Kidney epithelial cell (primary cell): Measurements from ENCODE around the gene SLCO2B1. TPM values are rescaled to one million over a fixed set of nuclear protein-coding genes. Genes with fewer than 3 reads are reported as not detected.

Source experiments
- DNase-seq: peaks from one replicate; pipeline ENCODE4 v3.0.0-alpha.2; 2010; ENCODE audit warnings: low read depth
- H3K27me3 ChIP-seq: 2 replicates; pipeline ENCODE4 v1.6.0; 2011; ENCODE audit warnings: low read length; ENCODE audit not compliant: control insufficient read depth, insufficient read depth
- H3K36me3 ChIP-seq: 2 replicates; pipeline ENCODE4 v1.5.1; 2011; ENCODE audit warnings: low read length; ENCODE audit not compliant: control insufficient read depth, insufficient read depth
- H3K4me3 ChIP-seq: 2 replicates; pipeline ENCODE4 v1.5.1; 2011; ENCODE audit warnings: low read depth, mild to moderate bottlenecking, control low read depth, low read length
- total RNA-seq: library from RNA; depleted of rRNA; stranded (reverse); fragments of >200 nt; gene quantifications from 2 replicates; pipeline ENCODE4 v1.2.3, GENCODE V29; 2015
- TF ChIP-seq, protein P1 (sequence below): IDR thresholded peaks from 2 replicates; pipeline ENCODE4 v1.5.1; 2011; ENCODE audit warnings: mild to moderate bottlenecking, moderate library complexity, low read length, control low read depth, inconsistent platforms; ENCODE audit not compliant: insufficient read depth, poor library complexity, severe bottlenecking

The SLCO2B1 gene
- total RNA-seq, 1 donor from 2014 or later, result 1.7 TPM

DNA sequence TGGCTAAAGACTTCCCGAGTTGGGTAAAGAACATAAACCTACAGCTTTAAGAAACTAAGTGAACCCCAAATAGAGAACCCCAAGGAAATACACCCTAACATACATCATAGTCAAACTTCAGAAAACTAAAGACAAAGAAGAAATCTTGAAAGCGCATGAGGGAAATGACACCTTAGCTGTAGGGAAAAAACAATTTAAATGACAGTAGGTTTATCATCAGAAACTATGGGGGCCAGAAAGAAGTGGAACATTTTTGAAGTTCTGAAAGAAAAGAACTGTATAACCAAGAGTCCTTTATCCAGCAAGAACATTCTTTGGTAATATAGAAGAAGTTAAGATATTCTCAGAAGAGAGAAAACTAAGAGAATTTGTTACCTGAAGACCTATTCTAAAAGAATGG lies 38.7 kb upstream of the SLCO2B1 start:
- no peaks in the 10 kb centered on the region for H3K27me3 ChIP-seq
- no peak overlapping the region for H3K4me3 ChIP-seq
- TF ChIP-seq, protein P1, sequence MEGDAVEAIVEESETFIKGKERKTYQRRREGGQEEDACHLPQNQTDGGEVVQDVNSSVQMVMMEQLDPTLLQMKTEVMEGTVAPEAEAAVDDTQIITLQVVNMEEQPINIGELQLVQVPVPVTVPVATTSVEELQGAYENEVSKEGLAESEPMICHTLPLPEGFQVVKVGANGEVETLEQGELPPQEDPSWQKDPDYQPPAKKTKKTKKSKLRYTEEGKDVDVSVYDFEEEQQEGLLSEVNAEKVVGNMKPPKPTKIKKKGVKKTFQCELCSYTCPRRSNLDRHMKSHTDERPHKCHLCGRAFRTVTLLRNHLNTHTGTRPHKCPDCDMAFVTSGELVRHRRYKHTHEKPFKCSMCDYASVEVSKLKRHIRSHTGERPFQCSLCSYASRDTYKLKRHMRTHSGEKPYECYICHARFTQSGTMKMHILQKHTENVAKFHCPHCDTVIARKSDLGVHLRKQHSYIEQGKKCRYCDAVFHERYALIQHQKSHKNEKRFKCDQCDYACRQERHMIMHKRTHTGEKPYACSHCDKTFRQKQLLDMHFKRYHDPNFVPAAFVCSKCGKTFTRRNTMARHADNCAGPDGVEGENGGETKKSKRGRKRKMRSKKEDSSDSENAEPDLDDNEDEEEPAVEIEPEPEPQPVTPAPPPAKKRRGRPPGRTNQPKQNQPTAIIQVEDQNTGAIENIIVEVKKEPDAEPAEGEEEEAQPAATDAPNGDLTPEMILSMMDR, result no peak
- DNase-seq, result no peak
- H3K36me3 ChIP-seq, result no peaks in the 10 kb centered on the region

DNA sequence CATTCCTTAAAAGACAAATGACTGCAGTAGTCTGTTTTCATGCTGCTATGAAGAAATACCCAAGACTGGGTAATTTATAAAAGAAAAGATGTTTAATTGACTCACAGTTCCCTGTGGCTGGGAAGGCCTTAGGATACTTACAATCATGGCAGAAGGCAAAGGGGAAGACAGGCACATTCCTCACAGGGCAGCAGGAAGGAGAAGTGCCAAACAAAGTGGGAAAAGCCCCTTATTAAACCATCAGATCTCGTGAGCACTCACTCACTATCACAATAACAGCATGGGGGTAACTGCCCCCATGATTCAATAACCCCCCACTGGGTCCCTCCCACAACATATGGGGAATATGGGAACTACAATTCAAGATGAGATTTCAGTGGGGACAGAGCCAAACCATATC lies 37.9 kb upstream of the SLCO2B1 start:
- no peak overlapping the region for H3K4me3 ChIP-seq
- no peaks in the 10 kb centered on the region for H3K36me3 ChIP-seq
- TF ChIP-seq, protein P1, result no peak
- no peak for DNase-seq
- no peaks in the 10 kb centered on the region for H3K27me3 ChIP-seq

DNA sequence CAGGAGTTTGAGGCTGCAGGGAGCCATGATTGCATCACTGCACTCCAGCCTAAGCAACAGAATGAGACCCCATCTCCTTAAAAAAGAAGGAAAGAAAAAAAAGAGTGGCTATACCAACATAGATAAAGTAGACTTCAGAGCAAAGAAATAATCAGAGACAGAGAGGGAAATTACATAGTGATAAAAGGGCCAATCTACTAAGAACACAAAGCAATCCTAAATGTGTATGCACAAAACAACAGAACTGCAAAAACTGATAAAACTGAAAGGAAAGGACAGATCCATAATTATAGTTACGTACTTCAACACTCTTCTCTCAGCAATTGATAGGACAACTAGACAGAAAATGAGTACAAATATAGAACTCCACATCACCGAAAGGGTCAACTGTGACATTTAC lies 36.4 kb upstream of the SLCO2B1 start:
- TF ChIP-seq, protein P1, result no peak
- Histone ChIP-seq H3K4me3 (no peak overlapping the region), H3K27me3 (no peaks in the 10 kb centered on the region), H3K36me3 (no peaks in the 10 kb centered on the region)
- no peak for DNase-seq

DNA sequence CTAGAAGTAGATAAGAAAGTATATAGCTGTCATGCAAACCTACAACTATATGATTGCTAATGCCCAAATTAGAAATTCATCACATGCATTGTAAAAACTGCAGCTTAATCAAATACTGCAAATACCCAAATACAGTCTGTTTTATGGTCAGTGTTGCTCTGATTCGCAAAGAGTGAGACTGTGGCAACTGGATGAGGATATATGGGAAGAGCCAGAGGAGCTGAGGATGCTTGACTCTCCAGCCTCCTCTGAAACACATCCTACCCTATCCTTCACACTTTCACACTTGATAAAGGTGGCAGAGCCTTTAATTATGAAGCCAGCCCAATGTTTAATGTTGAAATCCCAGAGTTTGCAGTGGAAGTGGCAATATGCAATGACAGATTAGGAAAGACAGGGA lies 32.3 kb upstream of the SLCO2B1 start:
- Histone ChIP-seq H3K27me3 (no peaks in the 10 kb centered on the region), H3K4me3 (no peak overlapping the region), H3K36me3 (no peaks in the 10 kb centered on the region)
- DNase-seq, result no peak
- TF ChIP-seq, protein P1, result no peak

DNA sequence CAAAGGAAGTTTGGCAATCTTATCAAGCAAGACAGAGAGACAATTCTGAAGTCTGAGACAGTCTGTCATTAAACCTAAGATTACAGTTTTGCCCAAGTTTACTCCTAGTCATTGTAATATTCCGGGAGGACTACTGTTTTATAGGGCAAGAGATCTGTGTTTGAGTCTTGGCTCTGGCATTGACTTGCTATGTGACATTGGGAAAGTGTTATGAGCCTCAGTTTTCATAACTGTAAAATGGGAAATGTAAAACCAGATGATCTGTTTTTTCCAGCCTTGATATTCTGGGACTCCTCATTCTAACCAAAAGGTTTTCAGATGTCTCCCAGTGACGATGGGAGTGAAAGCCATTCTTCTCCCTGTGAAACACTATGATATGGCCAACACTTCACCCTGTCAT lies 24.3 kb upstream of the SLCO2B1 start:
- H3K27me3 ChIP-seq, result no peaks in the 10 kb centered on the region

DNA sequence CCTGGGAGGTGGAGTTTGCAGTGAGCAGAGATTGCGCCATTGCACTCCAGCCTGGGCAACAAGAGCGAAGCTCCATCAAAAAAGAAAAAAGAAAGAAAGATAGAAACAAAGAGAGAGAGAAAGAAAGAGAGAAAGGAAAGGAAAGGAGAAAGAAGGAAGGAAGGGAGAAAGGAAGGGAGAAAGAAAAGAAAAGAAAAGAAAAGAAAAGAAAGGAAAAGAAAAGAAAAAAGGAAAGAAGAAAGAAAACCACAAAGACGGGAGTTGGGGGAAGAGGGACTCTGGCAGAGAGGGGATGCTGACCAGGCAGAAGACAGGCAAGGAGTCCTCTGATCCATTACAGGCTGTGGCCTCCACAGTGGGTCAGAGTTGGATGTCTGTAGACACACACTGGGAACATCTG lies 18.8 kb upstream of the SLCO2B1 start:
- H3K36me3 ChIP-seq, result no peaks in the 10 kb centered on the region
- no peak for DNase-seq
- H3K27me3 ChIP-seq, result no peaks in the 10 kb centered on the region
- TF ChIP-seq, protein P1, result no peak
- H3K4me3 ChIP-seq, result no peak overlapping the region

More for the DNA sequence above, 24.3 kb upstream of the SLCO2B1 start:
- no peaks in the 10 kb centered on the region for H3K36me3 ChIP-seq
- TF ChIP-seq, protein P1, result no peak
- no peak overlapping the region for H3K4me3 ChIP-seq
- no peak for DNase-seq
